Esophagus muscularis mucosa (tissue), 4 donors: ENCODE measurements around the gene NEK2. TPM values are rescaled to one million over a fixed set of nuclear protein-coding genes. Genes with fewer than 3 reads are reported as not detected.

ENCODE experiments used
- DNase-seq: peaks from one replicate; pipeline ENCODE4 v3.0.0-alpha.2; 2017; ENCODE audit errors: extremely low spot score
- H3K27ac ChIP-seq, 4 donors: fragments of 200-600 bp; sonication (generic); replicated peaks in 1 of 4; 1 replicate in 3 of 4; 2 replicates in 1 of 4; pipeline ENCODE4 v1.5.1; 2016 to 2019; ENCODE audit warnings: mild to moderate bottlenecking in 1 of 4
- H3K27me3 ChIP-seq, 4 donors: fragments of 200-600 bp; sonication (generic); one replicate each; pipeline versions ENCODE4 v1.5.1 to v1.6.0; 2016 to 2019
- H3K36me3 ChIP-seq, 4 donors: fragments of 200-600 bp; sonication (generic); one replicate each; pipeline ENCODE4 v1.5.1; 2016 to 2019
- H3K4me1 ChIP-seq, 4 donors: fragments of 200-600 bp; sonication (generic); one replicate each; pipeline ENCODE4 v1.5.1; 2016 to 2019
- H3K4me3 ChIP-seq, 4 donors: fragments of 200-600 bp; sonication (generic); 1 replicate in 2 of 4; 2 replicates in 2 of 4; pipeline ENCODE4 v1.5.1; 2016 to 2019; ENCODE audit warnings: mild to moderate bottlenecking in 4 of 4, moderate library complexity in 1 of 4
- H3K9me3 ChIP-seq, 4 donors: fragments of 200-600 bp; sonication (generic); 1 replicate in 3 of 4; 2 replicates in 1 of 4; pipeline ENCODE4 v1.5.1; 2016 to 2019
- CTCF ChIP-seq, 3 experiments: fragments of 200-600 bp in 2 of 3; fragments of 450-650 bp in 1 of 3; sonication (generic) in 2 of 3; IDR thresholded peaks; one replicate each; pipeline ENCODE4 v1.5.1; 2017 to 2019; ENCODE audit warnings: antibody characterized with exemption in 3 of 3, mild to moderate bottlenecking in 2 of 3, moderate library complexity in 1 of 3
- EP300 ChIP-seq: sonication (generic); formaldehyde crosslinking; IDR thresholded peaks from one replicate; pipeline ENCODE4 v1.6.1; 2017; ENCODE audit warnings: antibody characterized with exemption
- POLR2A ChIP-seq: fragments of 450-650 bp; IDR thresholded peaks from one replicate; pipeline ENCODE4 v1.6.1; 2017; ENCODE audit warnings: antibody characterized with exemption, moderate library complexity, mild to moderate bottlenecking, low read depth
- POLR2AphosphoS5 ChIP-seq, 2 donors: sonication (generic); formaldehyde crosslinking; IDR thresholded peaks; one replicate each; pipeline ENCODE4 v1.6.1; 2017; ENCODE audit warnings: antibody characterized with exemption in 2 of 2
- WGBS: methylation state at CpG from one replicate; pipeline ENCODE4 v1.1.5; 2018; 5-methylcytosine and 5-hydroxymethylcytosine counted together
- intact Hi-C: fragments of 100-400 bp; cut with DNase I; formaldehyde crosslinking; loops from one replicate; pipeline ENCODE4 v1.15.1; 2023
- total RNA-seq, 4 donors: library from RNA; depleted of rRNA; stranded (reverse); fragments of >200 nt; gene quantifications; one replicate each; pipeline versions ENCODE4 v1.1.0 to v1.2.1, GENCODE V29; 2016

NEK2 gene
- total RNA-seq, 4 donors from 2014 or later = not detected

DNA sequence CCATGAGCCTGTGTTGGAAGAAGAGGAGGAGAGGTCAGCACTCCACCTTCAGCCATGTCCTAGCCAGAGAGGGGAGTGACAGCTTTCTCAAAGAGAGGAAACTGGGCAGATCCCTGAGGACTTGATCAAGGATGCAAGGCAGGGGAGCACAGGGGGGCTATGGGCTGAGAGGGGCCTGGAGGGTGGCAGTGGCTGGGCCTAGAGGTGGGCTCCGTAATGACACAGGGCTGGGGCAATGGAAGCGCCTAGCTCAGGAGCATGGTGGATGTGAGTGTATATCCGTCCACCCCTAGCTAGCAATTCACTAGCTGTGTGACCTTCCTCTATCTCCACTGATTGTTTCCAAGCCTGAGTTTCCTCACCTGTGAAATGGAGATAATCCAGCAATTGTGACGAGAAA lies 32.6 kb downstream of the NEK2 start:
- H3K4me3 ChIP-seq = no peak overlapping the region
- WGBS = 100% methylated on average over 4 of the region's 4 CpGs
- H3K27me3 ChIP-seq = no peaks in the 10 kb centered on the region
- TF ChIP-seq CTCF (IDR thresholded peaks at IDR 0.05) = no peak
- H3K9me3 ChIP-seq = no peaks in the 10 kb centered on the region
- H3K27ac ChIP-seq = peak overlapping the region in 2 of 4 donors; percentile 48 to 49
- H3K36me3 ChIP-seq = no peaks in the 10 kb centered on the region
- intact Hi-C loops = no loop called here
- no peak for DNase-seq
- peaks cover 8 to 28% (median 13%) of the 10 kb centered on the region in 4 donors for H3K4me1 ChIP-seq

DNA sequence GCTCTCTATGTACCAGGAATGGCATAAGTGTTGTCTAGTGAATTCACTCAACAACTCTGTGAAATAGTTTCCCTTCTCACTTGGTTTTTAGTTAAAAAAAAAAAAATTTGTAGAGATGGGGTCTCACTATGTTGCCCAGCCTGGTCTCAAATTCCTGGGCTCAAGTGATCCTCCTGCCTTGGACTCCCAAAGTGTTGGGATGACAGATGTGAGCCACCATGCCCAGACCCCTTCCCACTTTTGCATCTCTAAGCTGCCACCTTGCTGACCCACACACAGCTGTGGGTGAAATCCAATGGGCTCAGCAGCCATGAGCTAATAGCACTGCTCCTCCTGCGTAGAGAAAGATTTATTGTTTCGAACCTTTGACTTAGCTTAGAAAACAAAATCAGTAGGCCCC lies 33.5 kb downstream of the NEK2 start:
- H3K9me3 ChIP-seq = no peaks in the 10 kb centered on the region
- H3K36me3 ChIP-seq = no peaks in the 10 kb centered on the region
- DNase-seq = no peak
- WGBS = 93% methylated on average over 2 of the region's 2 CpGs
- no peaks in the 10 kb centered on the region for H3K27me3 ChIP-seq
- H3K4me1 ChIP-seq = peaks cover 8 to 28% (median 13%) of the 10 kb centered on the region in 4 donors
- no peak overlapping the region for H3K4me3 ChIP-seq
- H3K27ac ChIP-seq = no peak overlapping the region
- TF ChIP-seq POLR2AphosphoS5 (IDR thresholded peaks at IDR 0.05) = no peak
- TF ChIP-seq EP300 = no peak
- TF ChIP-seq POLR2A = no peak
- TF ChIP-seq CTCF (IDR thresholded peaks at IDR 0.05) = no peak
- intact Hi-C loops = no loop called here

- peaks cover 8 to 28% (median 13%) of the 10 kb centered on the region in 4 donors for H3K4me1 ChIP-seq
- DNase-seq = no peak
- H3K4me3 ChIP-seq = no peak overlapping the region
- H3K27ac ChIP-seq = no peak overlapping the region
- no peaks in the 10 kb centered on the region for H3K9me3 ChIP-seq
- intact Hi-C loops = no loop called here
- H3K27me3 ChIP-seq = no peaks in the 10 kb centered on the region
- TF ChIP-seq EP300 (no peak), CTCF (IDR thresholded peaks at IDR 0.05) (no peak), POLR2AphosphoS5 (IDR thresholded peaks at IDR 0.05) (no peak), POLR2A (no peak)
- 97% methylated on average over 11 of the region's 11 CpGs for WGBS
- no peaks in the 10 kb centered on the region for H3K36me3 ChIP-seq
Observed at GRCh38 chr1:211641044-211641800, 34.2 kb downstream of the NEK2 start.

DNA sequence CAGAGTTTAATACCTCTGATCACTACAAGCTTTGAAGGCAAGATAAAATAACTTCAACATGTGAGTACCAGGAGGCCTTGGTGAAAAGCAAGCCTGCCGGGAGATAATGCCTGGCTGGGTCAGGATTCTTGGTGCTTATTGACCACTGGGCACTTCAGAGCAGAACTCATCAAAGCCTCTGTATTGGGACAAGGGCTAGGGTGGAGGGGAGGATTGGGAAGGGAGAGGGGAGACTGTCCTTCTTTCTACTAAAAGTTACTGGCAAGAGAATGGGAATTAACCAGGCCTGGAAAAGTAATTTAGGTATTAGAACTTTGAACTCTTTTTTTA lies 35.2 kb downstream of the NEK2 start:
- H3K27me3 ChIP-seq = no peaks in the 10 kb centered on the region
- H3K27ac ChIP-seq = no peak overlapping the region
- intact Hi-C loops = no loop called here
- WGBS = 75% methylated on average over 1 of the region's 1 CpG
- H3K9me3 ChIP-seq = no peaks in the 10 kb centered on the region
- DNase-seq = no peak
- TF ChIP-seq POLR2AphosphoS5 (IDR thresholded peaks at IDR 0.05) (no peak), POLR2A (no peak), EP300 (no peak), CTCF (IDR thresholded peaks at IDR 0.05) (no peak)
- H3K4me3 ChIP-seq = no peak overlapping the region
- H3K4me1 ChIP-seq = peaks cover 8 to 28% (median 13%) of the 10 kb centered on the region in 4 donors
- H3K36me3 ChIP-seq = no peaks in the 10 kb centered on the region
